Uterus (tissue), 4 donors: Measurements from ENCODE around the gene AP1AR. TPM values are rescaled to one million over a fixed set of nuclear protein-coding genes. Genes with fewer than 3 reads are reported as not detected.

Source experiments
- DNase-seq, 2 donors: peaks; one replicate each; pipeline ENCODE4 v3.0.0-alpha.2; 2019 to 2020
- H3K27ac ChIP-seq, 2 donors: fragments of 200-600 bp; sonication (generic); 1 replicate in 1 of 2; 2 replicates in 1 of 2; pipeline ENCODE4 v1.5.1; 2016 to 2018
- H3K27me3 ChIP-seq, 2 donors: fragments of 200-600 bp; sonication (generic); one replicate each; pipeline ENCODE4 v1.5.1; 2018 to 2019; ENCODE audit warnings: control low read depth in 1 of 2
- H3K36me3 ChIP-seq, 2 donors: fragments of 200-600 bp; sonication (generic); one replicate each; pipeline ENCODE4 v1.5.1; 2019; ENCODE audit warnings: control low read depth in 1 of 2
- H3K4me1 ChIP-seq, 2 donors: fragments of 200-600 bp; sonication (generic); one replicate each; pipeline ENCODE4 v1.5.1; 2018 to 2019; ENCODE audit warnings: control low read depth in 1 of 2
- H3K4me3 ChIP-seq, 2 donors: fragments of 200-600 bp; sonication (generic); 1 replicate in 1 of 2; 2 replicates in 1 of 2; pipeline ENCODE4 v1.5.1; 2018 to 2019; ENCODE audit warnings: mild to moderate bottlenecking in 1 of 2
- H3K9me3 ChIP-seq, 2 donors: fragments of 200-600 bp; sonication (generic); one replicate each; pipeline ENCODE4 v1.5.1; 2019; ENCODE audit warnings: control low read depth in 1 of 2
- CTCF ChIP-seq, 4 experiments: fragments of 200-600 bp in 2 of 4; fragments of 450-650 bp in 2 of 4; sonication (generic) in 2 of 4; IDR thresholded peaks; one replicate each; pipeline ENCODE4 v1.5.1; 2016 to 2019; ENCODE audit warnings: antibody characterized with exemption in 4 of 4, mild to moderate bottlenecking in 2 of 4, moderate library complexity in 1 of 4
- POLR2A ChIP-seq, 2 donors: fragments of 450-650 bp; IDR thresholded peaks; one replicate each; pipeline ENCODE4 v1.6.1; 2016; ENCODE audit warnings: antibody characterized with exemption in 2 of 2, mild to moderate bottlenecking in 1 of 2, moderate library complexity in 1 of 2
- intact Hi-C: fragments of 100-400 bp; cut with DNase I; formaldehyde crosslinking; loops from one replicate; pipeline ENCODE4 v1.15.1; 2023; ENCODE audit warnings: low total_unique reads
- total RNA-seq, 4 donors: library from RNA; depleted of rRNA in 3 of 4; stranded (reverse); fragments of >200 nt in 3 of 4; gene quantifications; one replicate each; pipeline versions ENCODE4 v1.1.0 to v1.2.4, GENCODE V29; 2014 to 2023
- donor health status: DM: yes; HTN: yes; CAD: no.

AP1AR gene
- total RNA-seq, 4 donors from 2014 or later: 2.3 to 37.7 (median 17.6) TPM

GRCh38 chr4:112245383-112245782 lies 13.8 kb downstream of the AP1AR start:
- intact Hi-C loops: no loop called here
- DNase-seq: no peak
- Histone ChIP-seq H3K4me3 (no peak overlapping the region), H3K9me3 (no peaks in the 10 kb centered on the region), H3K27ac (no peak overlapping the region), H3K27me3 (no peaks in the 10 kb centered on the region), H3K36me3 (no peaks in the 10 kb centered on the region), H3K4me1 (no peaks in the 10 kb centered on the region)
- TF ChIP-seq POLR2A (IDR thresholded peaks at IDR 0.05): no peak
- no peak for TF ChIP-seq CTCF (IDR thresholded peaks at IDR 0.05)

- Histone ChIP-seq H3K27ac (no peak overlapping the region), H3K4me3 (no peak overlapping the region), H3K36me3 (no peaks in the 10 kb centered on the region), H3K27me3 (no peaks in the 10 kb centered on the region), H3K4me1 (no peaks in the 10 kb centered on the region), H3K9me3 (no peaks in the 10 kb centered on the region)
- no peak for DNase-seq
- no peak for TF ChIP-seq POLR2A (IDR thresholded peaks at IDR 0.05)
- no peak for TF ChIP-seq CTCF (IDR thresholded peaks at IDR 0.05)
- intact Hi-C loops: no loop called here
These were observed 15.4 kb downstream of the AP1AR start for GRCh38 chr4:112247021-112247420.

GRCh38 chr4:112251019-112251643 lies 19.5 kb downstream of the AP1AR start:
- Histone ChIP-seq H3K27ac (no peak overlapping the region), H3K9me3 (no peaks in the 10 kb centered on the region), H3K27me3 (no peaks in the 10 kb centered on the region), H3K4me1 (no peaks in the 10 kb centered on the region), H3K36me3 (no peaks in the 10 kb centered on the region), H3K4me3 (no peak overlapping the region)
- intact Hi-C loops: no loop called here
- TF ChIP-seq CTCF (IDR thresholded peaks at IDR 0.05) (no peak), POLR2A (IDR thresholded peaks at IDR 0.05) (no peak)
- no peak for DNase-seq

- DNase-seq: no peak
- no peaks in the 10 kb centered on the region for H3K4me1 ChIP-seq
- TF ChIP-seq CTCF (IDR thresholded peaks at IDR 0.05) (no peak), POLR2A (IDR thresholded peaks at IDR 0.05) (no peak)
- no peaks in the 10 kb centered on the region for H3K9me3 ChIP-seq
- no peaks in the 10 kb centered on the region for H3K27me3 ChIP-seq
- no peak overlapping the region for H3K4me3 ChIP-seq
- H3K36me3 ChIP-seq: no peaks in the 10 kb centered on the region
- no peak overlapping the region for H3K27ac ChIP-seq
- intact Hi-C loops: no loop called here
These were observed 20.6 kb downstream of the AP1AR start for GRCh38 chr4:112252234-112252633.

GRCh38 chr4:112253382-112254000 lies 21.9 kb downstream of the AP1AR start:
- DNase-seq: no peak
- no peak overlapping the region for H3K27ac ChIP-seq
- TF ChIP-seq CTCF (IDR thresholded peaks at IDR 0.05): no peak
- TF ChIP-seq POLR2A (IDR thresholded peaks at IDR 0.05): no peak
- intact Hi-C loops: no loop called here
- no peaks in the 10 kb centered on the region for H3K27me3 ChIP-seq
- no peak overlapping the region for H3K4me3 ChIP-seq
- H3K9me3 ChIP-seq: no peaks in the 10 kb centered on the region
- no peaks in the 10 kb centered on the region for H3K4me1 ChIP-seq
- no peaks in the 10 kb centered on the region for H3K36me3 ChIP-seq
